Fibroblast of lung (primary cell): ENCODE results near the gene SYTL3. TPM values are rescaled to one million over a fixed set of nuclear protein-coding genes. Genes with fewer than 3 reads are reported as not detected.

Experiments
- DNase-seq, 2 donors: peaks; one replicate each; pipeline versions ENCODE4 v3.0.0 to v3.0.0-alpha.2; 2010; ENCODE audit warnings: low read depth in 2 of 2
- H2AFZ ChIP-seq: 2 replicates; pipeline ENCODE4 v1.5.1; 2012; ENCODE audit warnings: low read length, control low read depth, inconsistent platforms
- H3K27ac ChIP-seq: 2 replicates; pipeline ENCODE4 v1.5.1; 2011; ENCODE audit warnings: low read length, control low read depth; ENCODE audit not compliant: insufficient read depth
- H3K27me3 ChIP-seq: 2 replicates; pipeline ENCODE4 v1.5.1; 2011; ENCODE audit warnings: mild to moderate bottlenecking, low read length; ENCODE audit not compliant: control insufficient read depth, insufficient read depth
- H3K36me3 ChIP-seq: 2 replicates; pipeline ENCODE4 v1.5.1; 2011; ENCODE audit warnings: low read length; ENCODE audit not compliant: control insufficient read depth, insufficient read depth
- H3K4me1 ChIP-seq: 2 replicates; pipeline ENCODE4 v1.5.1; 2011; ENCODE audit warnings: low read length; ENCODE audit not compliant: control insufficient read depth, insufficient read depth; ENCODE audit errors: extremely low read depth
- H3K4me2 ChIP-seq: 2 replicates; pipeline ENCODE4 v1.5.1; 2011; ENCODE audit warnings: low read length, control low read depth; ENCODE audit not compliant: insufficient read depth; ENCODE audit errors: extremely low read depth
- H3K4me3 ChIP-seq, 4 experiments: fragments of 200-600 bp in 1 of 4; sonication (generic) in 1 of 4; replicated peaks in 1 of 4; 2 replicates each; pipeline ENCODE4 v1.5.1; 2011 to 2016; ENCODE audit warnings: low read length in 4 of 4, low read depth in 3 of 4, mild to moderate bottlenecking in 3 of 4, control low read depth in 2 of 4, inconsistent platforms in 1 of 4, mixed read lengths in 1 of 4; ENCODE audit not compliant: insufficient read depth in 1 of 4; ENCODE audit errors: control extremely low read depth in 1 of 4
- H3K79me2 ChIP-seq: 2 replicates; pipeline ENCODE4 v1.5.1; 2012; ENCODE audit warnings: mild to moderate bottlenecking, low read length, inconsistent platforms; ENCODE audit not compliant: control insufficient read depth, insufficient read depth
- H3K9ac ChIP-seq: 2 replicates; pipeline ENCODE4 v1.5.1; 2011; ENCODE audit warnings: mild to moderate bottlenecking, low read length, control low read depth; ENCODE audit not compliant: insufficient read depth
- H3K9me3 ChIP-seq: 2 replicates; pipeline ENCODE4 v1.5.1; 2012; ENCODE audit warnings: low read depth, low read length; ENCODE audit not compliant: control insufficient read depth, insufficient read depth
- H4K20me1 ChIP-seq: 2 replicates; pipeline ENCODE4 v1.5.1; 2011; ENCODE audit warnings: low read length; ENCODE audit not compliant: control insufficient read depth, insufficient read depth; ENCODE audit errors: extremely low read depth
- CTCF ChIP-seq, 2 donors: IDR thresholded peaks in 1 of 2; conservative IDR thresholded peaks in 1 of 2; 1 replicate in 1 of 2; 2 replicates in 1 of 2; pipeline ENCODE4 v1.5.1; 2011 to 2012; ENCODE audit warnings: low read length in 2 of 2, control low read depth in 1 of 2, inconsistent platforms in 1 of 2, low read depth in 1 of 2, mild to moderate bottlenecking in 1 of 2
- EZH2 ChIP-seq: IDR thresholded peaks from 2 replicates; pipeline ENCODE4 v1.5.1; 2012; ENCODE audit warnings: low read length, control low read depth, mild to moderate bottlenecking; ENCODE audit errors: missing control alignments
- polyA plus RNA-seq, 2 donors: library from polyadenylated mRNA; depleted of rRNA in 1 of 2; stranded (reverse) in 1 of 2; unstranded in 1 of 2; fragments of >200 nt; gene quantifications; 2 replicates each; pipeline ENCODE4 v1.2.1, GENCODE V29; 2011 to 2012; ENCODE audit warnings: missing spikeins in 1 of 2
- total RNA-seq: library from RNA; depleted of rRNA; stranded (reverse); fragments of >200 nt; gene quantifications from 2 replicates; pipeline ENCODE4 v1.2.1, GENCODE V29; 2014

SYTL3 gene
- total and polyA plus RNA-seq, 2 donors (not counting 1 experiment from before 2014, with no cell fraction given): 0.76 to 4.6 TPM

DNA sequence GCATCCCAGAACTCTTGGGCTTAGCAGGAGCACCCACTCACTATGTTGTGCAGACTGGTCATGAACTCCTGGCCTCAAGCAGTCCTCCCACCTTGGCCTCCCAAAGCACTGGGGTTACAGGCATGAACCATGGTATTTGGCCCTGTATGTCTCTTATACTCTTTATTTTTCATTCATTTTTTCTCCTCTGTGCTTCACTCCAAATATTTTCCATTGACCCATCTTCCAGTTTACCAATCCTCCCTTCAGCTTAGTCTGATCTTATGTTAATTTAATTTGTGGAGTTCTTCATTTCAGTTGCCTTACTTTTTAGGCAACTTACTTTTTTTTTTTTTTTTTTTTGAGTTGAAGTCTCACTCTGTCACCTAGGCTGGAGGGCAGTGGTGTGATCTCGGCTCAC is 89.8 kb downstream of the SYTL3 start:
- no peaks in the 10 kb centered on the region for H4K20me1 ChIP-seq
- no peak overlapping the region for H3K27ac ChIP-seq
- H3K4me2 ChIP-seq: no peak overlapping the region
- H2AFZ ChIP-seq: no peak overlapping the region
- no peaks in the 10 kb centered on the region for H3K27me3 ChIP-seq
- H3K9me3 ChIP-seq: no peaks in the 10 kb centered on the region
- H3K79me2 ChIP-seq: no peaks in the 10 kb centered on the region
- no peaks in the 10 kb centered on the region for H3K4me1 ChIP-seq
- no peak overlapping the region for H3K9ac ChIP-seq
- no peak for TF ChIP-seq EZH2
- TF ChIP-seq CTCF (conservative IDR thresholded peaks at IDR 0.05 in 1 of 2, IDR thresholded peaks at IDR 0.05 in 1 of 2; ENCODE audit: low read depth in 1 of 2, low read length in 2 of 2): no peak
- no peak overlapping the region for H3K4me3 ChIP-seq
- DNase-seq: no peak
- no peaks in the 10 kb centered on the region for H3K36me3 ChIP-seq

GRCh38 chr6:158743033-158743651 is 93.3 kb downstream of the SYTL3 start:
- TF ChIP-seq EZH2 (no peak), CTCF (conservative IDR thresholded peaks at IDR 0.05 in 1 of 2, IDR thresholded peaks at IDR 0.05 in 1 of 2; ENCODE audit: low read depth in 1 of 2, low read length in 2 of 2) (no peak)
- Histone ChIP-seq H4K20me1 (no peaks in the 10 kb centered on the region), H3K4me1 (no peaks in the 10 kb centered on the region), H3K27ac (no peak overlapping the region), H3K79me2 (no peaks in the 10 kb centered on the region), H2AFZ (no peak overlapping the region), H3K36me3 (no peaks in the 10 kb centered on the region), H3K9ac (no peak overlapping the region), H3K4me3 (no peak overlapping the region), H3K9me3 (no peaks in the 10 kb centered on the region), H3K4me2 (no peak overlapping the region), H3K27me3 (no peaks in the 10 kb centered on the region)
- peak in 1 of 2 donors; percentile 17 for DNase-seq

GRCh38 chr6:158744986-158745430 is 95.2 kb downstream of the SYTL3 start:
- no peaks in the 10 kb centered on the region for H3K79me2 ChIP-seq
- no peaks in the 10 kb centered on the region for H4K20me1 ChIP-seq
- H3K4me3 ChIP-seq: no peak overlapping the region
- H3K9me3 ChIP-seq: no peaks in the 10 kb centered on the region
- no peak overlapping the region for H3K27ac ChIP-seq
- TF ChIP-seq EZH2 (no peak), CTCF (conservative IDR thresholded peaks at IDR 0.05 in 1 of 2, IDR thresholded peaks at IDR 0.05 in 1 of 2; ENCODE audit: low read depth in 1 of 2, low read length in 2 of 2) (no peak)
- H3K4me2 ChIP-seq: no peak overlapping the region
- H3K36me3 ChIP-seq: no peaks in the 10 kb centered on the region
- DNase-seq: no peak
- no peak overlapping the region for H3K9ac ChIP-seq
- no peaks in the 10 kb centered on the region for H3K27me3 ChIP-seq
- H3K4me1 ChIP-seq: no peaks in the 10 kb centered on the region
- no peak overlapping the region for H2AFZ ChIP-seq
